PC-9 (cell line): Measurements from ENCODE around the gene LRP1B.

ENCODE experiments used
- EZH2 ChIP-seq: fragments of 200-600 bp; sonication (generic); IDR thresholded peaks from 2 replicates; pipeline ENCODE4 v1.8.0; 2017; ENCODE audit warnings: antibody characterized with exemption, low read depth
- TF ChIP-seq, protein P1 (sequence below): fragments of 200-600 bp; sonication (generic); conservative IDR thresholded peaks from 2 replicates; pipeline ENCODE4 v1.6.1; 2017; ENCODE audit warnings: mixed run types, antibody characterized with exemption, mild to moderate bottlenecking, moderate library complexity

DNA sequence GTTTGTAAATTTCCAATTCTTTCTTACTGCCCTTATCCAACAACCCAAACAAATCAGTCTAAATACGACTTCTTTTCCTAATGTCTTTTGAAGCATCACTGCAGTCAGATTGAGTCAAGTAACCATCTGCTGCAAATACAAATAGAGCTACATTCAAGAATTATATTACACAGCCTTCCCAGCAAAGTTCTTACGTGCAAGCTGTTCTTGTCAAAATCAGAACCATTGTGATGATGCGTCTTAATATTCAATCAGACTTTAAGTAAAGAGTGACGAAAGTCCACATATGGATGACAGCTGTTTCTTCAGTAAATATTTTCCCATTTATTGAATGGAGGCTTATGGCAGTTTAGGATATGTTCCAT is 943.8 kb downstream of the LRP1B start:
- TF ChIP-seq, protein P1, sequence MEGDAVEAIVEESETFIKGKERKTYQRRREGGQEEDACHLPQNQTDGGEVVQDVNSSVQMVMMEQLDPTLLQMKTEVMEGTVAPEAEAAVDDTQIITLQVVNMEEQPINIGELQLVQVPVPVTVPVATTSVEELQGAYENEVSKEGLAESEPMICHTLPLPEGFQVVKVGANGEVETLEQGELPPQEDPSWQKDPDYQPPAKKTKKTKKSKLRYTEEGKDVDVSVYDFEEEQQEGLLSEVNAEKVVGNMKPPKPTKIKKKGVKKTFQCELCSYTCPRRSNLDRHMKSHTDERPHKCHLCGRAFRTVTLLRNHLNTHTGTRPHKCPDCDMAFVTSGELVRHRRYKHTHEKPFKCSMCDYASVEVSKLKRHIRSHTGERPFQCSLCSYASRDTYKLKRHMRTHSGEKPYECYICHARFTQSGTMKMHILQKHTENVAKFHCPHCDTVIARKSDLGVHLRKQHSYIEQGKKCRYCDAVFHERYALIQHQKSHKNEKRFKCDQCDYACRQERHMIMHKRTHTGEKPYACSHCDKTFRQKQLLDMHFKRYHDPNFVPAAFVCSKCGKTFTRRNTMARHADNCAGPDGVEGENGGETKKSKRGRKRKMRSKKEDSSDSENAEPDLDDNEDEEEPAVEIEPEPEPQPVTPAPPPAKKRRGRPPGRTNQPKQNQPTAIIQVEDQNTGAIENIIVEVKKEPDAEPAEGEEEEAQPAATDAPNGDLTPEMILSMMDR = no peak
- no peak for TF ChIP-seq EZH2
